Kidney tubule cell (primary cell): Measurements from ENCODE around the gene MYOM3.

Experiments
- DNase-seq: peaks from one replicate; pipeline ENCODE4 v3.0.0-alpha.2; 2018; ENCODE audit warnings: low spot score

The MYOM3 gene

DNA sequence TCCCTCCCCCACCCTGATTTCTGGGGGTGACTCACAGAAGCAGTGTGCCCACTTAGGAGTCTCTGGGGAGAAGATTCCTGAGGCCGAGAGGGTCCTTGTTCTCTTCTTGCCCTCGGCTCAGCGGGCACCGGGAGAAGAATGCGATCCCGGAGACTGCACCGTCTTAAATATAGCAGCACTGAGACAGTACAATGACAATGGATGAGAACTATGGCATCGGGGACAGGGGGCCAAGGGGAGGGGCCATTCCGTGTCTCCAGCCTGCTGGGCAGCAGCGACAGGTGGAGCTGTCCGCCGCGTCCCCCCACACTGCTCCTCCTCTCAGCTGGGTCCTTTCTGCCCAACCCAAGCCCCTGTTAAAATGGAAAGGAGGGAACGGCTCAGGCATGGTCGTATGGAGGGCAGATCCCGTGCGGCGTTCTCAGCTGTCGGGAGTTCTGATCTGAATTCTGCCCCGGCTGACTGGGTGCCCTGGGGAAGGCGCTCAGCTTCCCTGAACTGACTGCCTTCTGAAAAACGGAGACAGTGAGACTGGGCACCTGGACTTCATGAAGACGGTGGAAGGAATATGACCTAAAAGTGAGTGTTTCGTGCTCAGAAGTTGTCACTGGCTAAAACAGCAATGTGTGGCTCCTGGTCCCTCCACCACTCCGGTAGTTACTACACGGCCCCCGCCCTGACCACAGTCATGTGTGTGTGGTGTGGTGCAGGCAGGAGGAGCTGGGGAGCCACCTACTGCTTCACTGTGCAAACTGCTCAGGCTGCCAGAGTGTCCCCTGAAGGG is at the start of gene MYOM3:
TSS of gene MYOM3 (minus strand) at position 140 of the 784 bp plus-strand sequence. CDS start 3,499 bp downstream, outside the sequence.
- peak; percentile 83 for DNase-seq

DNA sequence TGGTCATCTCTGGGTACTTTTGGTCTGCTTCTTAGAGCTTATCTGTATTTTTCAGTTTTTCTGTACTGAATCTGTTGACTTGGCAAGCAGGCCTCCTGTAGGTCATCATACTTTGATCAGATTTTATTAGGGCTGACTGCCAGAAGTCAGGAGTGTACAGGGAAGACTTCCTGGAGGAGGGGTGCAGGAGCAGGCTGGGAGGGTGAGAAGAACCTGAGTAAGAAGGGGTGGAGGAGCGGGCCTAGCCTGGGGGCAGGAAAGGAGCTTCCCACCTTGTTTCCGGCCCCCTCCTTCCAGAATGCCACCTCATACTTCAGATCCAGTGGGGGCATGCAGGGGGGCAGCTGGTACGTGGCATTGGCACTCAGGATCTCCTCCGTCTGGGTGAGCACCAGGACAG is 49.3 kb upstream of the MYOM3 start:
- DNase-seq, result no peak

GRCh38 chr1:24159366-24159765 is 47.4 kb upstream of the MYOM3 start:
- DNase-seq, result no peak

DNA sequence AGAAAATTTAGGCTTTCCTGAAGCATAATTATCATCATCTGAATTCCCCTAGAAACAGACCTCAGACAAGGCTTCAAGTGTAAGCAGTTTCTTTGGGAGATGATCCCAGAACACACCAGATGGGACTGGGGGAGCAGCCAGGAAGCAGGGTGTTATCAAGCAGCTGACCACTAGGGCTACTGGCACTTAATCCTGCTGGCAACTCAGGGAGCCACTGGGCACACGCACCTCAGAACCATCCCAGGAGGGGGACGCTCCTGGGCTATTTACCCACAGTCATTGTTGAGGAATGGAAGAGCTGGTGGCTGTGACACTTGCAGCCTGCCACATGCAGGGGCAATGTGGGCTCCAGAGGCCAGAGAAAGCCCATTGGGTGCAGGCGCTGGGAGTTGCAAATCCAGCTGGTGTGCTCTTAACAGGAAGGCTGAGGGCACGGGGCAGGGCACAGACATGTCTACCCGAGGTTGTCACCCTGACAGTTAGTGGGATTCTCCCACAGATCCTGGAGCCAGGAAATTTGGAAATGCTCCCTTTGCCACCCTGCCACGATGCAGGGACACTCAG is 46.1 kb upstream of the MYOM3 start:
- no peak for DNase-seq

DNA sequence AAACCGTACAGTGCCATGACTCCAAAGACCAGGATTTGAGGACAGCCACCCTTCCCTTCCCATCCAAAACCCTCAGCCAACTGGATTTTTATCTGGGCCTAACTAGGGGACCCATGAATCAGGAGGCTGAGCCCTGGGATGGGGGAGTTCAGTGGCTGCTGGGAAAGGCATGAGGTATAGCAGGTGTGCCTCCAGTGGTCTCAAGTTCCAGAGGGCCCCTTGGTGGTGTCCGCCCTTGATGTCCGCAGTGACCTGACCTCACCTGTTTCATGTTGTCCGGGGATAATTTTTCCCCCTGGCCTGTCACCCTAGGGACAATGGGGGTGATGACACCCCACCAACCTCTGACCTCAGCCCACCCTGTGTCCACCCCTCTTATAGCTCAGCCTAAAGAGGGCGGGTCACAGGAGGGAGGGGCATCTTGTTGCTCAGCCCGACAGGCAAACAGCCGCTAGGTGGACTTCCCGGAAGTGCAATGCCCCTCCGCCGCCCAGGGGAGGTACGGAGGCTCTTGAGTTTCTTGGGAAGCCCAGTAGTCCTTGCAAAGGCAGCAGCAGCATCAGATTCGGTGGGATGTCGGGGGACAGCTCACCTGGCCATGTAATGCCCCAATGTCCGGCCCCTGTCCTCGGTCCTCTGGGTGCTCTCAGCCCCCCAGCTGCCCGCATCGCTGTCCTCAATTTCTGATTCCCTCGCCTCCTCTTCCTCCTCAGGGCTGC is 44.8 kb upstream of the MYOM3 start:
- no peak for DNase-seq

- peak; percentile 83 for DNase-seq
Observed at GRCh38 chr1:24155011-24155782, 43.3 kb upstream of the MYOM3 start.

DNA sequence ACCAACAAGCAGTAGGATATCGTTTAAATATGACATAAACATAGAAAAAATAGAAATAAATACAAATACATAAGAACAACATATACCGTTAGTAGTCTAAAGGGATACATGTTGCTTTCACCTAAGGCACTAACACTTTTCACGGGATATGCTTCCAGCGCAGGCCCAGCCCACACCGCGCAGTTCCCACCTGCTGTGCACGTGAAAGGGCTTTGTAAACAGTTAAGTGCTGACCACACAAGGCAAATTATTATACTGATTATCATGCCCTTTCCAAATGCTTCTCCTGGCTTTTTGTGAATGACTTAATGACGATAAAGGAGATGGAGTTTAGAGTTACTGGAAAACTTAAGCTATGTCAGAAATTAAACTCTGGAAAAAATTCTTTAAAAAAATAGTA is 42.3 kb upstream of the MYOM3 start:
- no peak for DNase-seq

GRCh38 chr1:24152631-24153494 is 40.9 kb upstream of the MYOM3 start:
- no peak for DNase-seq

GRCh38 chr1:24151175-24151533 is 39.2 kb upstream of the MYOM3 start:
- DNase-seq, result peak; percentile 60

DNA sequence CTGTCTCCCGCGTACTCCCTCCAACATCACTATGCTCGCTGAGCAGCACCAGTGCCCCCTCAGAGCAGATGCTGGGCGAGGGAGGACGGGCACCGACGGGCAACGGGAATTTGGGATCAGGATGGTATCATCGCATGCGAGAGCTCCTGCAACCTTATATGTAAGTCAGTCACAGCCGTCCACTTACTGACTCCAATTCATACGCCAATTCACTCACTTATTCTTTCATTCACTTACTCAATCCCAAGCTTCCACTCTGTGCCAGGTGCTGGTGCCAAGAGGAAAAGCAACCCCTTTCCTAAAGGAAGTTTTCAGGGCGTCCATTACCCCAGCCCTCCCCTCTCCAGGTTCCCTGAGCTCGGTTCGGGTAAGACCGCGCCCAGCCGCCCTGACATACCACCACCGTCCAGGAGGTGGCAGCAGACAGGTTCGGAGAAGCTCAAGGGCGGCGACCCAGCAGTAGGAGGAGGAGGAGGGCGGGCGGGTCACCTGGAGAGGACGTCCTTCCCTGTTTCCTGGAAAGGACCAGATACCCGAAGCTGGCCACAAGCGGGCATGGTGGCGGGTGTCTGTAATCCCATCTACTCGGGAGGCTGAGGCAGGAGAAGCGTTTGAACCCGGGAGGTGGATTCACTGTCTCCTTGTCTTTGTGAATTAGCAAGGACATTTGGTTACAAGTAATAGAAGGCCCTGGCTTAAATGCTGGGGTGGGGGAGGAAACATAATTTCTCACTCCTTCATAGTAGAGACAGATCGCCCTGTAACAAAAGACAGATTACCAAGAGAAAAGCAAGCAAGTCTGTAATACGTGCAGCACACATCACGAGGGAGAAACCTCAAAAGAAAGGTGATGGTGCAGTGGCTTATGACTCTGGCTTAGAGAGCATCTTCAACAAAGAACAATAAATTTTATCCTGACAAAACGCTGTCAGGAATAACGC is 38.6 kb upstream of the MYOM3 start:
- DNase-seq, result peak; percentile 88

DNA sequence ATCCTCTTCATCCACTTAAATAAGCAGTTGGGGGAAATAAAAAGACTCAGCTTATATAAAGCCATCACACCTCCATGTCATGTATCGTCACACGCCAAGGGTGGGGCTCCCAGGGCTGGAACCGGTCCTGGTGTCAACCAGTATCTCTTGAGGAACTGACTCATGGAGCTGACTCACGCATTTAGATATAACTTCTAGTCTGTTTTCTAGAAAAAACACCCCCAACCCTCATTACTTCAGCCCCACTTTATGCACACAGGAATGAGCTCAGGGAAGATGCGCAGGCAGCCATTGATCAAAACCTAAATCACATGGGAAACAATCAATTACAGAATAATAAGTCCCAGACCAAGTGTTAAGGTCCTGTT is 37.9 kb upstream of the MYOM3 start:
- DNase-seq, result peak; percentile 68

DNA sequence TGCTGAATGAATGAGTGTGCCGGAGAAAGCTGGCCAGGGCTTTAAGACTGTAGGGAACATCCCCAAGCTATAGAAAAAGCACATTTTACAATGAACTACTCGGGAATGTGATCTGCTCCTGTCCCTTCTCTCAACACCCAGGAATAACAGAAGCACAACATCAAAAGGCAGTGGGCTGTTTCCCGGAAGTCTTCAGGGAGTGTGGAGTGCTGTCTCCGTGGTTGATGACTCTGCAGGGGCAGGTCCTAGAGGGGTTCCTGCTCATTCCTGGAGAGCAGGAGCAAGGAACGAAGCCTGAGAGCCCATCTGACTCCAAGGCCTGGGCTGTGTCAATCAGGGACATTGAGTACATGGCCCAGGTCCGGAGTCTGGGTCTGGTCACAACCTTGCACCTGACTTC is 35.9 kb upstream of the MYOM3 start:
- DNase-seq, result no peak

DNA sequence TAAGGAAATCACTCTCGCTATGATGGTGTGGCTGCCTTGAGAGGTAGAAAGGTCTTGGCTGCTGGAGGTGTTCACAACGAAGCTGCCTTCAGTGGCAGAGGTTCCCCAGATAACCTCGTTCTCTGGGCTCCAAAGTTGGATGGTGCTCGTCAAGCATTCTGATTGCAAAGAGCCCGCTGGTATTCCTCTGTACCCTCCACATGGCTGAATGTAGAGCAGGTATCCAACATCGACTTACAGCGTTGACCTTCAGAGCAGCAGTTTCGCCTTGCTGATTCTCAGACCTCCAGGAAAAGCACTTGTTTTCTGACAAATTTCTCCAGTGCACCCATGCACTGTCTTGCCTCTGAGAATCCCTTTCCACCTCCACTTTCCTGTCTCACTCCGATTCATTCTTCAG is 35.3 kb upstream of the MYOM3 start:
- no peak for DNase-seq

- peak; percentile 47 for DNase-seq
Observed at GRCh38 chr1:24142546-24143534, 30.9 kb upstream of the MYOM3 start, which contains the start of gene IL22RA1. IL22RA1 (minus strand) TSS chr1:24143140; CDS start chr1:24143082, 58 bp downstream.

DNA sequence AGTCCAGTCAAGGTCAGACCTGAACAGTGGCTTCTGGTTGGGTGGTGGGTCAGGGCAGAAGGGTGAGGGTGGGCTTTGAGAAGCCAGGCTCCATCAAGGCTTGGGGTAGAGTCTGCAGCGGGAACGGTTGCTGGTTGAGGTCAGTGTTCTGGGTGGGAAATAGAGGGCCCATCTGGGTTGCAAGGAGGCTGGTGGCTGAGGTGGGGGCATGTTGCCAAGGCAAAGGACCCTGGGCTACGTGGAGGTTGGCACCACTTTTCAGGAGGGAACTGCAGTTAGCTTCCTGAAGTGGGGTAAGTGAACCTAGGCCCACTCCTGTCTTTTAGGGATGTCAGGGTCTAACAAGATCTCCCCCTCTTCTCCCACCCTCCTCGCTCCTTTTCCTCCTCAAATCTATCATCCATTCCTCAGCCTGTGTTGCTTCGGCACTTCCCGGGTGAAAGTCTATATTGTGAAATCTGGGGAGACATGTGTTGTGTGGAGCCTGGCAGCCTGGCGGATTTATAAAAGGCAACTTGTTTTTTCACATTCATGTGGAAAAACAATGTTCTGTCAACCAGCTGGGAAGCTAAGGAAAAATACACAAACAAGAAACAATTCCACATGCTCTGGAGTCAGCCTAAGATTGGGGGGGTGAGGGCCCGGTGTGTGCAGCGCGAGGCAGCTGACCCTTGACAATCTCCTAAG is 29.5 kb upstream of the MYOM3 start:
- no peak for DNase-seq

DNA sequence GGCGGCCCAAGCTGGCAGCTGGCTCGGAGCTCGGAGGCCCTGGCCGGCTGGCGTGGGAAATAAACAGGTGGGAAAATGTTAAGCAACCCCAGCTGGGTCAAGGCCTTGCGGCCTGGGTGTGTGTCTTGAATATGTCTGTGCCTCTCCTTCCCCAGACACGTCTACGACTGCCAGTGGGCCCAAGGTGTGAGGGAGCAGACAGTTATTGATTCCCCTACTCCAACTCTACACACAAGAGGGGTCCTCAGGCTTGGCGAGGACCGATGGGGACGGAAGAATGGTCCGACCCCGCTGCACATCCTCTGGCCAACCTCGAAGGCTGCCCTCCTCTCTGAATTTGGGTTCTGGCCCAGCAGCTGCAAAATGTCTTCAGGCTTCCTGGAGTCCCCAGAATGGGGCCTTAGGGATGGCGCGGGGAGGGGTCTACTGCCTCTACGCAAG is 28.8 kb upstream of the MYOM3 start:
- DNase-seq, result no peak

- DNase-seq, result no peak
Observed at GRCh38 chr1:24139841-24140425, 28.0 kb upstream of the MYOM3 start.

GRCh38 chr1:24139222-24139489 is 27.2 kb upstream of the MYOM3 start:
- no peak for DNase-seq
